K562 (cell line): ENCODE data around the gene HMCES.

Source experiments
- BMI1 ChIP-seq: fragments of 150-350 bp; IDR thresholded peaks from 2 replicates; pipeline ENCODE4 v1.6.1; 2014; ENCODE audit warnings: low read length
- CTCF ChIP-seq, 3 experiments: IDR thresholded peaks in 2 of 3; conservative IDR thresholded peaks in 1 of 3; 2 replicates each; pipeline ENCODE4 v1.5.1; 2011 to 2012; ENCODE audit warnings: low read length in 3 of 3, mild to moderate bottlenecking in 3 of 3, control low read depth in 2 of 3, improper control_type of control experiment in 1 of 3, inconsistent platforms in 1 of 3, low read depth in 1 of 3, mixed read lengths in 1 of 3, moderate library complexity in 1 of 3; ENCODE audit not compliant: insufficient read depth in 2 of 3
- E2F4 ChIP-seq: sonication (generic); formaldehyde crosslinking; IDR thresholded peaks from 2 replicates; pipeline ENCODE4 v1.8.0; 2022; ENCODE audit warnings: mild to moderate bottlenecking, low read depth, missing genetic modification reagents
- E2F6 ChIP-seq, 2 experiments: IDR thresholded peaks; 2 replicates each; pipeline ENCODE4 v1.6.1; 2011; ENCODE audit warnings: borderline replicate concordance in 1 of 2, control low read depth in 1 of 2, low read depth in 1 of 2, low read length in 1 of 2, mild to moderate bottlenecking in 1 of 2, mixed read lengths in 1 of 2, moderate library complexity in 1 of 2; ENCODE audit not compliant: insufficient read depth in 1 of 2, insufficient read length in 1 of 2, poor library complexity in 1 of 2, severe bottlenecking in 1 of 2; ENCODE audit errors: extremely low read depth in 1 of 2
- ELF1 ChIP-seq: fragments of 200-800 bp; sonication (Bioruptor generic); IDR thresholded peaks from 2 replicates; pipeline ENCODE4 v1.6.1; 2016; ENCODE audit warnings: missing genetic modification characterization, missing compliant biosample characterization
- FOXJ3 ChIP-seq: sonication (generic); formaldehyde crosslinking; IDR thresholded peaks from 2 replicates; pipeline ENCODE4 v1.4.0; 2020; ENCODE audit warnings: mild to moderate bottlenecking, missing genetic modification reagents
- GABPB1 ChIP-seq: sonication (generic); formaldehyde crosslinking; IDR thresholded peaks from 2 replicates; pipeline ENCODE4 v1.8.0; 2022; ENCODE audit warnings: mild to moderate bottlenecking, missing genetic modification reagents
- MEF2A ChIP-seq: IDR thresholded peaks from 2 replicates; pipeline ENCODE4 v1.6.1; 2011; ENCODE audit warnings: low read depth, mild to moderate bottlenecking, low read length, moderate library complexity; ENCODE audit not compliant: control insufficient read depth
- OTX1 ChIP-seq: fragments of 450-650 bp; formaldehyde crosslinking; IDR thresholded peaks from 2 replicates; pipeline ENCODE4 v1.4.0; 2022; ENCODE audit warnings: mild to moderate bottlenecking
- POLR2A ChIP-seq: fragments of 450-650 bp; conservative IDR thresholded peaks from 2 replicates; pipeline ENCODE4 v1.6.1; 2016
- RAD21 ChIP-seq, 2 experiments: fragments of 250-450 bp in 1 of 2; fragments of 450-650 bp in 1 of 2; sonication (Bioruptor Pico) in 1 of 2; formaldehyde crosslinking in 1 of 2; IDR thresholded peaks in 1 of 2; conservative IDR thresholded peaks in 1 of 2; 2 replicates each; pipeline versions ENCODE4 v1.4.0 to v1.8.0; 2020 to 2022; ENCODE audit warnings: mild to moderate bottlenecking in 2 of 2, moderate library complexity in 1 of 2
- TCF3 ChIP-seq: sonication (generic); formaldehyde crosslinking; IDR thresholded peaks from 2 replicates; pipeline ENCODE4 v1.4.0; 2020; ENCODE audit warnings: mild to moderate bottlenecking, missing genetic modification reagents
- TFAP4 ChIP-seq: sonication (generic); formaldehyde crosslinking; IDR thresholded peaks from 2 replicates; pipeline ENCODE4 v1.8.0; 2022; ENCODE audit warnings: missing genetic modification reagents, mild to moderate bottlenecking, moderate library complexity, borderline replicate concordance
- ZBTB17 ChIP-seq: fragments of 450-650 bp; formaldehyde crosslinking; IDR thresholded peaks from 2 replicates; pipeline ENCODE4 v1.4.0; 2020; ENCODE audit warnings: mild to moderate bottlenecking

GRCh38 chr3:129288446-129288845, 9.8 kb downstream of the HMCES start:
- TF ChIP-seq POLR2A (no peak), FOXJ3 (no peak), RAD21 (CRISPR knock-in tag; conservative IDR thresholded peaks at IDR 0.05 in 1 of 2, IDR thresholded peaks at IDR 0.05 in 1 of 2) (no peak), E2F6 (IDR thresholded peaks at IDR 0.05; ENCODE audit: borderline replicate concordance in 1 of 2, extremely low read depth in 1 of 2, insufficient read depth in 1 of 2, insufficient read length in 1 of 2, low read depth in 1 of 2, low read length in 1 of 2, poor library complexity in 1 of 2, severe bottlenecking in 1 of 2) (no peak), OTX1 (CRISPR knock-in tag) (no peak), CTCF (IDR thresholded peaks at IDR 0.05 in 2 of 3, conservative IDR thresholded peaks at IDR 0.05 in 1 of 3; ENCODE audit: insufficient read depth in 2 of 3, low read depth in 1 of 3, low read length in 3 of 3) (no peak), MEF2A (no peak), ELF1 (no peak), ZBTB17 (no peak), E2F4 (CRISPR knock-in tag) (no peak), GABPB1 (no peak), TCF3 (no peak), BMI1 (no peak), TFAP4 (CRISPR knock-in tag) (no peak)
